Vagina (tissue), 2 donors: Measurements from ENCODE around the gene CNOT6.

ENCODE experiments used
- CTCF ChIP-seq, 3 experiments: fragments of 450-650 bp in 2 of 3; fragments of 200-600 bp in 1 of 3; sonication (generic) in 1 of 3; IDR thresholded peaks; one replicate each; pipeline ENCODE4 v1.5.1; 2017 to 2019; ENCODE audit warnings: antibody characterized with exemption in 3 of 3, mild to moderate bottlenecking in 2 of 3, moderate library complexity in 2 of 3
- POLR2A ChIP-seq, 2 donors: fragments of 450-650 bp; IDR thresholded peaks; one replicate each; pipeline ENCODE4 v1.6.1; 2017; ENCODE audit warnings: antibody characterized with exemption in 2 of 2, mild to moderate bottlenecking in 2 of 2, moderate library complexity in 2 of 2
- POLR2AphosphoS5 ChIP-seq, 2 donors: sonication (generic); formaldehyde crosslinking; IDR thresholded peaks; one replicate each; pipeline ENCODE4 v1.9.0; 2017; ENCODE audit warnings: antibody characterized with exemption in 2 of 2, mild to moderate bottlenecking in 2 of 2, low read depth in 1 of 2; ENCODE audit not compliant: insufficient read depth in 1 of 2

- TF ChIP-seq CTCF (IDR thresholded peaks at IDR 0.05) (no peak), POLR2A (IDR thresholded peaks at IDR 0.05) (no peak), POLR2AphosphoS5 (IDR thresholded peaks at IDR 0.05; ENCODE audit: insufficient read depth in 1 of 2, low read depth in 1 of 2) (no peak)
These were observed 41.4 kb downstream of the CNOT6 start for GRCh38 chr5:180535573-180535972.
